Parathyroid adenoma (tissue), 2 donors: ENCODE results near the gene THEM4.

Source experiments
- H2AFZ ChIP-seq: fragments of 300-600 bp; sonication (generic); one replicate; pipeline ENCODE4 v1.7.0; 2017; ENCODE audit warnings: antibody characterized with exemption, mild to moderate bottlenecking
- H3K27ac ChIP-seq: fragments of 300-600 bp; sonication (generic); one replicate; pipeline ENCODE4 v1.7.0; 2017
- H3K27me3 ChIP-seq: fragments of 300-600 bp; sonication (generic); one replicate; pipeline ENCODE4 v1.7.0; 2017; ENCODE audit warnings: low read length; ENCODE audit not compliant: control insufficient read depth, insufficient read depth
- H3K36me3 ChIP-seq: fragments of 300-600 bp; sonication (generic); one replicate; pipeline ENCODE4 v1.7.0; 2017; ENCODE audit warnings: low read length; ENCODE audit not compliant: control insufficient read depth, insufficient read depth
- H3K4me1 ChIP-seq: fragments of 300-600 bp; sonication (generic); one replicate; pipeline ENCODE4 v1.7.0; 2017; ENCODE audit warnings: control low read depth
- H3K4me2 ChIP-seq: fragments of 300-600 bp; sonication (generic); one replicate; pipeline ENCODE4 v1.7.0; 2017; ENCODE audit warnings: low read length
- H3K4me3 ChIP-seq: fragments of 300-600 bp; sonication (generic); one replicate; pipeline ENCODE4 v1.7.0; 2017; ENCODE audit warnings: low read depth, low read length
- H3K79me2 ChIP-seq: fragments of 300-600 bp; sonication (generic); one replicate; pipeline ENCODE4 v1.7.0; 2017; ENCODE audit warnings: control low read depth
- H3K9ac ChIP-seq: fragments of 300-600 bp; sonication (generic); one replicate; pipeline ENCODE4 v1.7.0; 2017; ENCODE audit warnings: mild to moderate bottlenecking
- H3K9me3 ChIP-seq: fragments of 300-600 bp; sonication (generic); one replicate; pipeline ENCODE4 v1.7.0; 2017; ENCODE audit warnings: low read length; ENCODE audit not compliant: control insufficient read depth
- TF ChIP-seq, protein P1 (sequence below): fragments of 300-600 bp; sonication (generic); IDR thresholded peaks from one replicate; pipeline ENCODE4 v1.7.0; 2017; ENCODE audit warnings: antibody characterized with exemption, mild to moderate bottlenecking
- donor health status: primary hyperparathyroidism.

Gene THEM4

GRCh38 chr1:151829352-151830046, 79.8 kb downstream of the THEM4 start:
- Histone ChIP-seq H2AFZ (no peak overlapping the region), H3K36me3 (no peaks in the 10 kb centered on the region), H3K79me2 (no peaks in the 10 kb centered on the region), H3K27me3 (no peaks in the 10 kb centered on the region), H3K9me3 (no peaks in the 10 kb centered on the region), H3K4me1 (peaks cover 32% of the 10 kb centered on the region), H3K4me3 (no peak overlapping the region), H3K27ac (peak overlapping the region; percentile 70), H3K4me2 (peak overlapping the region; percentile 62), H3K9ac (no peak overlapping the region)
- TF ChIP-seq, protein P1, sequence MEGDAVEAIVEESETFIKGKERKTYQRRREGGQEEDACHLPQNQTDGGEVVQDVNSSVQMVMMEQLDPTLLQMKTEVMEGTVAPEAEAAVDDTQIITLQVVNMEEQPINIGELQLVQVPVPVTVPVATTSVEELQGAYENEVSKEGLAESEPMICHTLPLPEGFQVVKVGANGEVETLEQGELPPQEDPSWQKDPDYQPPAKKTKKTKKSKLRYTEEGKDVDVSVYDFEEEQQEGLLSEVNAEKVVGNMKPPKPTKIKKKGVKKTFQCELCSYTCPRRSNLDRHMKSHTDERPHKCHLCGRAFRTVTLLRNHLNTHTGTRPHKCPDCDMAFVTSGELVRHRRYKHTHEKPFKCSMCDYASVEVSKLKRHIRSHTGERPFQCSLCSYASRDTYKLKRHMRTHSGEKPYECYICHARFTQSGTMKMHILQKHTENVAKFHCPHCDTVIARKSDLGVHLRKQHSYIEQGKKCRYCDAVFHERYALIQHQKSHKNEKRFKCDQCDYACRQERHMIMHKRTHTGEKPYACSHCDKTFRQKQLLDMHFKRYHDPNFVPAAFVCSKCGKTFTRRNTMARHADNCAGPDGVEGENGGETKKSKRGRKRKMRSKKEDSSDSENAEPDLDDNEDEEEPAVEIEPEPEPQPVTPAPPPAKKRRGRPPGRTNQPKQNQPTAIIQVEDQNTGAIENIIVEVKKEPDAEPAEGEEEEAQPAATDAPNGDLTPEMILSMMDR, result no peak

GRCh38 chr1:151828921-151829320, 80.4 kb downstream of the THEM4 start:
- Histone ChIP-seq H3K9me3 (no peaks in the 10 kb centered on the region), H3K4me1 (peaks cover 32% of the 10 kb centered on the region), H3K27me3 (no peaks in the 10 kb centered on the region), H3K36me3 (no peaks in the 10 kb centered on the region), H2AFZ (no peak overlapping the region), H3K27ac (peak overlapping the region; percentile 70), H3K4me2 (peak overlapping the region; percentile 45), H3K9ac (no peak overlapping the region), H3K4me3 (no peak overlapping the region), H3K79me2 (no peaks in the 10 kb centered on the region)
- TF ChIP-seq, protein P1, result no peak

- H3K27me3 ChIP-seq, result no peaks in the 10 kb centered on the region
- peaks cover 28% of the 10 kb centered on the region for H3K4me1 ChIP-seq
- no peaks in the 10 kb centered on the region for H3K79me2 ChIP-seq
- no peak overlapping the region for H3K4me2 ChIP-seq
- H3K27ac ChIP-seq, result no peak overlapping the region
- H3K4me3 ChIP-seq, result no peak overlapping the region
- H3K9ac ChIP-seq, result no peak overlapping the region
- H2AFZ ChIP-seq, result no peak overlapping the region
- H3K36me3 ChIP-seq, result no peaks in the 10 kb centered on the region
- TF ChIP-seq, protein P1, result no peak
- no peaks in the 10 kb centered on the region for H3K9me3 ChIP-seq
Measured at GRCh38 chr1:151827853-151828252, 81.5 kb downstream of the THEM4 start.

- H3K9me3 ChIP-seq, result no peaks in the 10 kb centered on the region
- no peak overlapping the region for H2AFZ ChIP-seq
- no peak overlapping the region for H3K27ac ChIP-seq
- H3K27me3 ChIP-seq, result no peaks in the 10 kb centered on the region
- H3K9ac ChIP-seq, result no peak overlapping the region
- no peak overlapping the region for H3K4me2 ChIP-seq
- no peaks in the 10 kb centered on the region for H3K36me3 ChIP-seq
- no peaks in the 10 kb centered on the region for H3K79me2 ChIP-seq
- peaks cover 23% of the 10 kb centered on the region for H3K4me1 ChIP-seq
- no peak overlapping the region for H3K4me3 ChIP-seq
- TF ChIP-seq, protein P1, result no peak
Measured at GRCh38 chr1:151825751-151826660, 83.3 kb downstream of the THEM4 start.
